Kidney (tissue), 14 donors: ENCODE data around the gene PCDH9. TPM values are rescaled to one million over a fixed set of nuclear protein-coding genes. Genes with fewer than 3 reads are reported as not detected.

Experiments used
- DNase-seq, 5 donors: peaks; one replicate each; pipeline ENCODE4 v3.0.0-alpha.2; 2013 to 2020
- FAIRE-seq: peaks from 2 replicates; lab custom pipeline; 2012; peaks lifted over from hg19 to GRCh38; lab: Jason Lieb, UNC
- H3K27ac ChIP-seq, 2 donors: one replicate each; pipeline ENCODE4 v1.7.0; 2013; ENCODE audit warnings: low read depth in 2 of 2, low read length in 2 of 2, inconsistent platforms in 1 of 2
- H3K27me3 ChIP-seq: one replicate; pipeline ENCODE4 v1.7.1; 2013; ENCODE audit warnings: low read length, inconsistent platforms; ENCODE audit not compliant: control insufficient read depth, insufficient read depth
- H3K36me3 ChIP-seq, 3 donors: one replicate each; pipeline versions ENCODE4 v1.7.0 to v1.7.1; 2013; ENCODE audit warnings: low read length in 3 of 3, control low read depth in 1 of 3, inconsistent platforms in 1 of 3; ENCODE audit not compliant: insufficient read depth in 3 of 3, control insufficient read depth in 2 of 3
- H3K4me1 ChIP-seq, 3 donors: one replicate each; pipeline versions ENCODE4 v1.7.0 to v1.7.1; 2013; ENCODE audit warnings: low read length in 3 of 3, inconsistent platforms in 1 of 3, low read depth in 1 of 3; ENCODE audit not compliant: control insufficient read depth in 2 of 3, insufficient read depth in 2 of 3
- H3K4me3 ChIP-seq, 3 donors: one replicate each; pipeline versions ENCODE4 v1.7.0 to v1.8.1; 2013; ENCODE audit warnings: low read length in 3 of 3, control low read depth in 1 of 3, inconsistent platforms in 1 of 3
- H3K9ac ChIP-seq, 3 donors: one replicate each; pipeline versions ENCODE4 v1.7.0 to v1.7.1; 2013; ENCODE audit warnings: low read length in 3 of 3, control low read depth in 1 of 3, inconsistent platforms in 1 of 3
- H3K9me3 ChIP-seq, 3 donors: one replicate each; pipeline versions ENCODE4 v1.7.0 to v1.7.1; 2013; ENCODE audit warnings: low read length in 3 of 3, control low read depth in 1 of 3, inconsistent platforms in 1 of 3; ENCODE audit not compliant: control insufficient read depth in 2 of 3, insufficient read depth in 1 of 3
- CTCF ChIP-seq: IDR thresholded peaks from 3 replicates; pipeline ENCODE4 v1.5.1; 2012; ENCODE audit warnings: mild to moderate bottlenecking, moderate library complexity, borderline replicate concordance; ENCODE audit not compliant: insufficient read depth; ENCODE audit errors: extremely low read depth
- intact Hi-C: fragments of 100-400 bp; cut with DNase I; formaldehyde crosslinking; loops from one replicate; pipeline ENCODE4 v1.11.1; 2022
- polyA plus RNA-seq: library from polyadenylated mRNA; stranded (reverse); fragments of 350-450 nt; fragmentation: Illumina TruSeq; extraction: RNeasy Lipid Tissue Mini Kit (QIAGEN cat#74804); gene quantifications from one replicate; pipeline ENCODE4 v1.2.3, GENCODE V29; 2014; ENCODE audit warnings: low read depth, low replicate concordance; ENCODE audit not compliant: insufficient read depth
- total RNA-seq: library from RNA; stranded (reverse); fragmentation: NEBNext Ultra II Directional; extraction: Animal tissue kit (Norgen Biotek cat#: 25700); gene quantifications from one replicate; pipeline ENCODE4 v1.2.1, GENCODE V29; 2021
- donor health status: control.
- donor health status: control.
- donor health status: control.
- donor health status: control.
- donor health status: control.
- donor health status: DM: yes; HTN: yes; CAD: no.
- donor health status: Normal renal cell carcinoma (clear cell type).

The PCDH9 gene
- total and polyA plus RNA-seq, 2 donors from 2014 or later: 1.6 to 9.5 TPM

GRCh38 chr13:66322936-66323335, 907.2 kb downstream of the PCDH9 start:
- no peak for FAIRE-seq
- Histone ChIP-seq H3K36me3 (no peaks in the 10 kb centered on the region), H3K27ac (no peak overlapping the region), H3K4me3 (no peak overlapping the region), H3K9ac (no peak overlapping the region), H3K9me3 (no peaks in the 10 kb centered on the region), H3K27me3 (no peaks in the 10 kb centered on the region), H3K4me1 (no peaks in the 10 kb centered on the region)
- no peak for TF ChIP-seq CTCF
- no peak for DNase-seq
- intact Hi-C loops: no loop called here

DNA sequence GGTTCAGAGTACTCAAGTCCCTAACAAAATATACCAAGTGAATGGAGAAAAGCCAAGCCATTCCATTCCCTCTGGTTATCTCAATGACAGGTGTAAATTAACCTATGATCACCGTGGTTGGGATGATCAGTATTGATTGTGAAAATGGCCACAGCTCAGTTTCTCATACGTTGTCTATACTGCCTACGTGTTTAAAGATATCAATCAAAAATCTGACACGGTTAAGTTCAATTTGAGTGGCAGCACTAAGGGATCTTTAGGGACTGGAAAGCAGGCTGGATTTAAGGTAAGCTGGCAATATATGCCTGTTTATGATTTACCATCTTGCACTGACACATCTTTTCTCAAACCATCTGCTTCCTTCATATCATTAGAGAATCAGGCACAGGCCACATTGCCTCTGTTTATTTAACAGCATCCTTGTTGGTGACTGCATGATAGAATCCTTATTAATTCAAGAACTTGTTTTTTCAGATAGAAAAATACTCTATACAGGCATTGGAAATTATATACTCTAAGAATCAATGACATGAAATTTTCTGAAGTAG, 907.9 kb downstream of the PCDH9 start:
- DNase-seq: no peak
- Histone ChIP-seq H3K27me3 (no peaks in the 10 kb centered on the region), H3K9ac (no peak overlapping the region), H3K4me3 (no peak overlapping the region), H3K36me3 (no peaks in the 10 kb centered on the region), H3K9me3 (no peaks in the 10 kb centered on the region), H3K27ac (no peak overlapping the region), H3K4me1 (no peaks in the 10 kb centered on the region)
- FAIRE-seq: no peak
- no peak for TF ChIP-seq CTCF
- intact Hi-C loops: no loop called here

- no peak overlapping the region for H3K27ac ChIP-seq
- no peak for TF ChIP-seq CTCF
- intact Hi-C loops: no loop called here
- FAIRE-seq: no peak
- H3K4me3 ChIP-seq: no peak overlapping the region
- no peak overlapping the region for H3K9ac ChIP-seq
- no peaks in the 10 kb centered on the region for H3K9me3 ChIP-seq
- no peaks in the 10 kb centered on the region for H3K4me1 ChIP-seq
- DNase-seq: no peak
- no peaks in the 10 kb centered on the region for H3K36me3 ChIP-seq
- no peaks in the 10 kb centered on the region for H3K27me3 ChIP-seq
These were observed 915.2 kb downstream of the PCDH9 start for GRCh38 chr13:66314911-66315310.

DNA sequence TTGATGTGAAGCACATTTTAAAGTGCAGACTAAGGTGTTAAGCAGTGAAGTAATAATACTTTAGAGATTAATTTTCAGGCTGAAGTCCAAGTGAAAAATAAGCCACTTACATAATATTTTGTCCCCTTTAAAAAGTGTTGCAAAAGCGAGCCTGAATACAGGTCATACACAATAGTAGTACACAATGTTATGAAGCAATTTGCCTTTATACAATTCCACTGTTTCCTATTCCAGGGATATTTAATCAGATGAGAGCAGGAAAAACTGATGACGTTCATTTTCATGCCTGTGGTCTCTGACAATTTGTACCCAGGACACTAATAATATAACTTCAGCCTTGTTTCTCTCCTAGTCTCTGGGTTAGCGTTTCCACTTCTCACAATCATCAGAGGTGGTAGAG, 916.7 kb downstream of the PCDH9 start:
- H3K36me3 ChIP-seq: no peaks in the 10 kb centered on the region

More for the DNA sequence above, 916.7 kb downstream of the PCDH9 start:
- H3K4me3 ChIP-seq: no peak overlapping the region
- no peak for DNase-seq
- no peak overlapping the region for H3K9ac ChIP-seq
- intact Hi-C loops: no loop called here
- H3K27ac ChIP-seq: no peak overlapping the region
- no peak for FAIRE-seq
- H3K4me1 ChIP-seq: no peaks in the 10 kb centered on the region
- H3K27me3 ChIP-seq: no peaks in the 10 kb centered on the region
- no peak for TF ChIP-seq CTCF
- no peaks in the 10 kb centered on the region for H3K9me3 ChIP-seq
